SU-DHL-6 (cell line): ENCODE measurements around the gene ZNF419.

Experiments
- H2AFZ ChIP-seq: fragments of 200-600 bp; sonication (generic); 2 replicates; pipeline ENCODE4 v1.6.1; 2014; ENCODE audit warnings: low read depth, mild to moderate bottlenecking, moderate library complexity, mixed read lengths, antibody characterized with exemption, low read length; ENCODE audit not compliant: severe bottlenecking
- H3F3A ChIP-seq: fragments of 200-600 bp; shearing (Covaris generic); 2 replicates; pipeline ENCODE4 v1.6.0; 2016; ENCODE audit warnings: antibody characterized with exemption, mild to moderate bottlenecking; ENCODE audit not compliant: insufficient read depth
- H3K27ac ChIP-seq: fragments of 200-600 bp; sonication (generic); 2 replicates; pipeline ENCODE4 v1.5.1; 2016; ENCODE audit warnings: low read depth, mild to moderate bottlenecking, low read length, moderate library complexity, mixed read lengths
- H3K27me3 ChIP-seq: fragments of 200-600 bp; sonication (generic), shearing (Covaris generic); 2 replicates; pipeline ENCODE4 v1.6.0; 2014; ENCODE audit warnings: mild to moderate bottlenecking, low read length
- H3K36me3 ChIP-seq: fragments of 200-600 bp; sonication (generic); 2 replicates; pipeline ENCODE4 v1.6.1; 2014; ENCODE audit warnings: mild to moderate bottlenecking, low read length, mixed read lengths
- H3K4me2 ChIP-seq: fragments of 300-600, 200-600 bp; shearing (Covaris generic), sonication (generic); 2 replicates; pipeline ENCODE4 v1.6.0; 2014; ENCODE audit warnings: low read length, low read depth, mild to moderate bottlenecking; ENCODE audit not compliant: poor library complexity, severe bottlenecking
- H3K4me3 ChIP-seq: fragments of 200-600 bp; sonication (generic); 2 replicates; pipeline ENCODE4 v1.5.1; 2014; ENCODE audit warnings: antibody characterized with exemption, low read length, mild to moderate bottlenecking, mixed read lengths; ENCODE audit not compliant: insufficient read depth, poor library complexity, severe bottlenecking
- H3K79me2 ChIP-seq: fragments of 200-600 bp; sonication (generic); 2 replicates; pipeline ENCODE4 v1.6.1; 2014; ENCODE audit warnings: mild to moderate bottlenecking, low read length, moderate library complexity; ENCODE audit not compliant: insufficient read depth
- H3K9ac ChIP-seq: fragments of 200-600 bp; sonication (generic); 2 replicates; pipeline ENCODE4 v1.7.0; 2014; ENCODE audit warnings: mild to moderate bottlenecking, low read length
- H3K9me2 ChIP-seq: fragments of 200-600 bp; sonication (generic); replicated peaks from 2 replicates; pipeline ENCODE4 v1.6.1; 2014; ENCODE audit warnings: low read length; ENCODE audit not compliant: insufficient read depth
- H3K9me3 ChIP-seq: fragments of 200-600 bp; sonication (generic); 2 replicates; pipeline ENCODE4 v1.6.1; 2014; ENCODE audit warnings: low read length, mixed read lengths; ENCODE audit not compliant: insufficient read depth
- H4K20me1 ChIP-seq: fragments of 200-600 bp; sonication (generic); 2 replicates; pipeline ENCODE4 v1.6.1; 2014; ENCODE audit warnings: low read depth, mild to moderate bottlenecking, antibody characterized with exemption, low read length, moderate library complexity, mixed read lengths
- CTCF ChIP-seq: fragments of 200-600 bp; sonication (generic); IDR thresholded peaks from one replicate; pipeline ENCODE4 v1.5.1; 2017; ENCODE audit warnings: antibody characterized with exemption, mild to moderate bottlenecking, low read length, moderate library complexity; ENCODE audit not compliant: insufficient read depth, poor library complexity, severe bottlenecking
- EZH2phosphoT487 ChIP-seq: fragments of 200-600 bp; sonication (generic), shearing (Covaris generic); conservative IDR thresholded peaks from 2 replicates; pipeline ENCODE4 v1.6.1; 2018; ENCODE audit warnings: mild to moderate bottlenecking, antibody characterized with exemption, low read length, moderate library complexity, mixed read lengths

Gene ZNF419

GRCh38 chr19:57506163-57506562, 18.6 kb downstream of the ZNF419 start:
- H3K4me2 ChIP-seq = no peak overlapping the region
- no peak overlapping the region for H2AFZ ChIP-seq
- H3K4me3 ChIP-seq = no peak overlapping the region
- H4K20me1 ChIP-seq = no peaks in the 10 kb centered on the region
- no peak overlapping the region for H3K27ac ChIP-seq
- H3K9me3 ChIP-seq = no peaks in the 10 kb centered on the region; the same call in 1 of the 2 replicates
- no peak overlapping the region for H3K9ac ChIP-seq
- no peak for TF ChIP-seq EZH2phosphoT487
- no peak for TF ChIP-seq CTCF
- peaks cover 7% of the 10 kb centered on the region; the same call in 1 of the 2 replicates for H3K79me2 ChIP-seq
- H3K27me3 ChIP-seq = no peaks in the 10 kb centered on the region
- no peaks in the 10 kb centered on the region for H3F3A ChIP-seq
- H3K36me3 ChIP-seq = peaks cover 26% of the 10 kb centered on the region
- H3K9me2 ChIP-seq = no peaks in the 10 kb centered on the region

DNA sequence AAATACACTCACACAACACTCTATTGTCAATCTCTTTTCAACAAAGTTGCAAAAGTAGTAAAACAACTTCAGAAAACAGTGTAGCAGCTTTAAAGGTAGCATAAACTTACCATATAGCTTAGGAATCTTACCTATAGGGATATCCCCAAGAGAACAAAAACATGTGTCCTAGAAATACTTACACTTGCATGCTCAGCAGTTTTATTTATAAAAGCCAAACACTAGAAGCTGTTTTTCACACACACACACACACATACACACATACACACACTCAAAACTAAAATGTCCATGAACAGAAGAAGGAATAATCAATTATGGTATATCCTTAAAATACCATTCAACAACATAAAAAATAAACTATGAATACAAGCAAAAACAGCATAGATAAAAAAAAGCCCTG, 23.9 kb downstream of the ZNF419 start:
- H3K27me3 ChIP-seq = no peaks in the 10 kb centered on the region
- H3K36me3 ChIP-seq = peaks cover 30% of the 10 kb centered on the region
- peaks cover 27% of the 10 kb centered on the region; the same call in 1 of the 2 replicates for H3K9me3 ChIP-seq
- H3K9me2 ChIP-seq = no peaks in the 10 kb centered on the region
- no peak overlapping the region for H3K27ac ChIP-seq
- H3K9ac ChIP-seq = no peak overlapping the region
- H3F3A ChIP-seq = no peaks in the 10 kb centered on the region
- H3K4me2 ChIP-seq = no peak overlapping the region
- no peak for TF ChIP-seq EZH2phosphoT487
- no peak for TF ChIP-seq CTCF
- H3K79me2 ChIP-seq = no peaks in the 10 kb centered on the region
- no peak overlapping the region for H3K4me3 ChIP-seq
- H4K20me1 ChIP-seq = no peaks in the 10 kb centered on the region
- H2AFZ ChIP-seq = no peak overlapping the region

DNA sequence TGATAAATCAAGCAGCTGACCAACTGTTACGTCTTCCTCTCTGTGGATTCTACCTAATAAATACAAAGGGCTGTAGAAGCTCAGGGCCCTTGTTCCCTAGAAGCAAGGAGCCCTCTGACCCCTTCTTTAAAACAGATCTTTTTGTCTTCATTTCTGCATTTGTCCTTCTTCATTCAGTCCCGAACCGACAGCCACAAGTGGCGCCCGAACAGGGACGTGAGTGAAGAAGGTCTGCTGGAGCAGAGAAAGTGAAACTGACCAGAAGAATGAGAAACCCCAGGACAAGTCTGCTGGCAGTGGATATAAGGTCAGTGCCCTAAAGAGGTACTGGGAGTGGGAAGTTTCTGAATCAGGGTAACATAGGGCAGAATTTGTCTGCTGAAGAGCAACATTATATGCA, 25.3 kb downstream of the ZNF419 start:
- Histone ChIP-seq H3K9ac (no peak overlapping the region), H3K79me2 (no peaks in the 10 kb centered on the region), H3K27ac (no peak overlapping the region), H2AFZ (no peak overlapping the region), H3K9me2 (no peaks in the 10 kb centered on the region), H3K4me2 (no peak overlapping the region), H3K27me3 (no peaks in the 10 kb centered on the region), H3K4me3 (no peak overlapping the region), H3K36me3 (peaks cover 21% of the 10 kb centered on the region), H3F3A (no peaks in the 10 kb centered on the region), H3K9me3 (peaks cover 27% of the 10 kb centered on the region; the same call in 1 of the 2 replicates), H4K20me1 (no peaks in the 10 kb centered on the region)
- TF ChIP-seq EZH2phosphoT487 (no peak), CTCF (no peak)
